Measurements from ENCODE around the gene TOP3B.

The TOP3B gene

DNA sequence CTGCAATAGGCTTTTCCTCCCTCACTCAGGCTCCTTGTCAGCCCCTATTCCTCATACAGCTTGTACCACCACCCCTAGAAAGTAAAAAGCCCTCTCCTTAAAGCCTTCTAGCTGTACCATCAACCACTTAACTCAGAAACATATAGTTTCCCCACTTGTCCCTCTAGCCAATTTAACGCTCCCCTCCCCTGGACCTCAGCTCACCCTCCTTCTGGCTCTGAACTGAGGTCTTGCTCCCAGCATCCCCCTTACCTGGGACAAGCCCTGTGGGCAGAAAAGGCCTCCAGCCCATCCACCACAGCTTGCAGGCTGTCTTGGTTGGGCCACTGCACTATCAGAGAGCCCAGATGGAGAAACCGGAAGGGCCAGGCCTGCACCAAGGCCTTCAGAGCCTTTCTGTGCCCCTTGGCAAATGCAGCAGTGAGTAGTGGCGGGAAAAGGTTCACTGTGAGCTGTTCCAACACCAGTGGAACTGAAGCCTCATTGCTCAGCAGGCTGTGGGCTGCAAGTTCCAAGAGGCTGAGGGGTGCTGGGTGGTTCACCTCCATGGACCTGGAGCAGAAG lies 12.4 kb upstream of the TOP3B start:
- Histone ChIP-seq H3K27ac (ENCODE audit: low read depth, low read length, severe bottlenecking) (no peak overlapping the region), H3K4me1 (ENCODE audit: control insufficient read depth, insufficient read depth, low read length, poor library complexity, severe bottlenecking) (no peaks in the 10 kb centered on the region), H3K9me3 (ENCODE audit: control insufficient read depth, low read length) (no peaks in the 10 kb centered on the region), H3K36me3 (ENCODE audit: control insufficient read depth, insufficient read depth, low read length) (no peaks in the 10 kb centered on the region), H3K4me3 (ENCODE audit: extremely low read depth, insufficient read depth, low read length, poor library complexity, severe bottlenecking) (no peak overlapping the region)
- WGBS, 2 experiments (ENCODE audit: insufficient coverage in 2 of 2) = 93 to 94% methylated on average over 3 of the region's 3 CpGs

DNA sequence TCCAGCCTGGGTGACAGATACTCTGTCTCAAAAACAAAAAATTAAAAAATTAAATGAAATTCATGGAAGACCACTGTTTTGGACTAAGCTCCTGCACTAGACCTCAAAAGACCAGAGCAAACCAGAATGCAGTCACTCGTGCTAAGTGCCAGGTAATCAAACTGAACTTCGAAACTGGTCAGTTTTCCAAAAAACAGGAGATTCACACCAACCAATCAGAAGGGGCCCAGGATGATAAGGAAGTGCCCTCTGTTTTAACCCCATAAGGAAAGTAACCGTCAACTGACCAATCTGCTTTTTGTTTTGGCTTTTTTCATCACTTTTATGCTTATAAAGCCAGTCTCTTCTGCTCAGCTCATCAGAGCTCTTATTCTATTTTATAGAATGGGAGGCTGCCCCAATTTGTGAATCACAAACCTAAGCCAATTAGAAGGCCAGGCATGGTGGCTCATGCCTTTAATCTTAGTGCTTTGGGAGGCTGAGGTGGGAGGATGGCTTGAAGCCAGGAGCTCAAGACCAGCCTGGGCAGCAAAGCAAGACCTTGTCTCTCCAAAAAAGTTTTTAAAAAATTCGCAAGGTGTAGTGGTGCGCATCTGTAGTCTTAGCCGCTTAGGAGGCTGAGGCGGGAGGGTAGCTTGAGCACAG lies 10.1 kb upstream of the TOP3B start:
- Histone ChIP-seq H3K4me1 (ENCODE audit: control insufficient read depth, insufficient read depth, low read length, poor library complexity, severe bottlenecking) (no peaks in the 10 kb centered on the region), H3K9me3 (ENCODE audit: control insufficient read depth, low read length) (no peaks in the 10 kb centered on the region), H3K4me3 (ENCODE audit: extremely low read depth, insufficient read depth, low read length, poor library complexity, severe bottlenecking) (no peak overlapping the region), H3K27ac (ENCODE audit: low read depth, low read length, severe bottlenecking) (no peak overlapping the region), H3K36me3 (ENCODE audit: control insufficient read depth, insufficient read depth, low read length) (no peaks in the 10 kb centered on the region)
- 85% methylated on average over 6 to 7 of the region's 7 CpGs for WGBS, 2 experiments (ENCODE audit: insufficient coverage in 2 of 2)

DNA sequence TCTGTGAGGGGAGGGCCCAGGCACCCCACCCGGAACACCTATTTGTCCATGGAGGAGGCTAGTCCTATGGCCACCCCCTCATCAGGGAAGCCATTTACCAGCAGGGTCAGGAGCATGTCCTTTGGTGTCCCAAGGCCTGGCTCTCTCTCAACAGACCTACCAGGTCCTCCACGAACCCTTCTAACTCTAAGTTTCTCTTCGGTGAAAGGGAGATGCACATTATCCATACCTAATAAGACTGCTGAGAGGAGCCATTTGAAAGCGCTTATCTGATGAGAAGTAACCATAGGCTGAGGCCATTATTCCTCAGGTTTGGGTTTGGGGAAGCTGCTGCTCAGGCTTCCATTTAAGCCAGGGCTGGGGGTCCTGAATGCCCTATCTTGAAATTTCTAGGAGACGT lies 9.2 kb upstream of the TOP3B start:
- H3K4me1 ChIP-seq (ENCODE audit: control insufficient read depth, insufficient read depth, low read length, poor library complexity, severe bottlenecking) = no peaks in the 10 kb centered on the region
- H3K36me3 ChIP-seq (ENCODE audit: control insufficient read depth, insufficient read depth, low read length) = no peaks in the 10 kb centered on the region
- H3K27ac ChIP-seq (ENCODE audit: low read depth, low read length, severe bottlenecking) = no peak overlapping the region
- WGBS, 2 experiments (ENCODE audit: insufficient coverage in 2 of 2) = 93 to 100% methylated on average over 1 to 3 of the region's 5 CpGs
- H3K4me3 ChIP-seq (ENCODE audit: extremely low read depth, insufficient read depth, low read length, poor library complexity, severe bottlenecking) = no peak overlapping the region
- H3K9me3 ChIP-seq (ENCODE audit: control insufficient read depth, low read length) = no peaks in the 10 kb centered on the region

DNA sequence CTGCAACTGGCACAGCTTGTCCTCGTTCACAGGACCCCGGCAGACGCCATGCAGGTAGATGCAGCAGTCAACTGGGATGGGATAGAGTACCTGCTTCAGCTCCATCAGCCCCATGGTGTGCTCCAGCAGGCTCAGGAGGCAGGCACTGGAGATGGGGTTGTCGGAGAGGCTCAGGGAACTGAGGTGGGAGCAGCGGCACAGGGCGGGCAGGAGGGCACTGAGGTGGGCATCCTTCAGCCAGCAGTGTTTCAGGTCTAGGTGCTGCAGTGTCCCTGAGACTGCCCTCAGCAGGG lies 8.7 kb upstream of the TOP3B start:
- Histone ChIP-seq H3K27ac (ENCODE audit: low read depth, low read length, severe bottlenecking) (no peak overlapping the region), H3K4me3 (ENCODE audit: extremely low read depth, insufficient read depth, low read length, poor library complexity, severe bottlenecking) (no peak overlapping the region), H3K9me3 (ENCODE audit: control insufficient read depth, low read length) (no peaks in the 10 kb centered on the region), H3K36me3 (ENCODE audit: control insufficient read depth, insufficient read depth, low read length) (no peaks in the 10 kb centered on the region), H3K4me1 (ENCODE audit: control insufficient read depth, insufficient read depth, low read length, poor library complexity, severe bottlenecking) (no peaks in the 10 kb centered on the region)
- WGBS, 2 experiments (ENCODE audit: insufficient coverage in 2 of 2) = 94 to 100% methylated on average over 3 to 6 of the region's 6 CpGs

DNA sequence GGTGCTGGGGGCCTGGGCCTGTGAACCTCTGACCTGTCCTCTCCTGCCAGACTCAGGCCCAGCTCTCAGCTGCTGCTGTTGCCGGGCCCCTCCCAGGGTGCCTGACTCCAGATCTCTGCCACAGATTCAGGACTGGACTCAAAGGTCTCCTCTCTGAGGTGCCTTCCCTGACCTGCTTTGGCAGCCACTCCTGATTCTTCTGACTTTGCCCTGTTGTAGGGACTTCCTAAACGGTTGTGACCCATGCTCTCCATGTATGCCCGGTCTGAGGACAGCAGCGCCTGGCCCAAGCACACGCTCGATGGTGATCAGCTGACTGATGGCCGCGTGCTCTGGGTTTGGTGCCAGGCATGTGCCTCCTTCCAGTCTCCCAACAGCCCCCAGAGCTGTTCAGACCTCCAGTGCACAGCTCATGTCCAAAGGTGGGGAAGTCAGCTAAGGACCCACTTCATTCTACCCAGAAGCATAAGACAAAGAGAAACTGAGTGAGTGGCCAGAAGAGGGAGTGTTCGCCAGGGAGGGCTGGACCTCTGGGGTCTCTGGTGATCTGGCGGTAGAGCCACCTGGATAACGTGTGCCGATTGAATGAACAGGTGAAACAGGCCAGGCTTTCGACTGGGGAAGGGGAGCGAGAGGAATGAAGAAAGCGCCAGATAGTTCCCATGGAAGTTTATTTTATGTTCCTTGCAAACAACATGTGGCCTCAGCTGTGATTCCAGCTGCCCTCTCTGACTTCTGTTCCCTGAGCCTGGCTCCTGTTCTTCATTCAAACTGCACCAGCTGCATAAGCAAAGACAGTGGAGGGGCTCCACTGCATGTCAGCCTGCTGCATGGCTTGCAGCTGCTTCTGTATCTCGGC lies 8.1 kb upstream of the TOP3B start:
- H3K4me3 ChIP-seq (ENCODE audit: extremely low read depth, insufficient read depth, low read length, poor library complexity, severe bottlenecking) = no peak overlapping the region
- H3K36me3 ChIP-seq (ENCODE audit: control insufficient read depth, insufficient read depth, low read length) = no peaks in the 10 kb centered on the region
- H3K27ac ChIP-seq (ENCODE audit: low read depth, low read length, severe bottlenecking) = no peak overlapping the region
- no peaks in the 10 kb centered on the region for H3K9me3 ChIP-seq (ENCODE audit: control insufficient read depth, low read length)
- no peaks in the 10 kb centered on the region for H3K4me1 ChIP-seq (ENCODE audit: control insufficient read depth, insufficient read depth, low read length, poor library complexity, severe bottlenecking)
- 88% methylated on average over 13 to 16 of the region's 16 CpGs for WGBS, 2 experiments (ENCODE audit: insufficient coverage in 2 of 2)

DNA sequence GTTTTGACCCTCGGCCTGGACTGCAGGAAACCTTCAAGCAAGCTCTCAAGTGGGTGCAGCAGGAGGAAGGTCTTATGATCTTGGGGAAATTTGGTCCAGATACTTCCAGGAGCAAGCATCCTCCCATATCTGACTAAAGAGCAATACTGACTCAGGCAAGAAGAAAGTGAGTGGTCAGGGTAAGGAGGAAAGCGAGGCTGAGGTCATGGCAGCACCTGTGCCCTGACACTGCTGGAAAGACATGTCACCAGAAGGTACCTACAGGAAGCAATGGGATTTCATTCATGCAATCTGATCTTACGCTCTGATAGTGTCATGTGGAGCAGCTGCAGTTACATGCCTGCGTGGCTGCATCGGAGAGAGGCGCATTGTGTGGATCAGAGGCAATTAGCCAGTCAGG lies 6.5 kb upstream of the TOP3B start:
- no peaks in the 10 kb centered on the region for H3K4me1 ChIP-seq (ENCODE audit: control insufficient read depth, insufficient read depth, low read length, poor library complexity, severe bottlenecking)
- H3K9me3 ChIP-seq (ENCODE audit: control insufficient read depth, low read length) = no peaks in the 10 kb centered on the region
- H3K36me3 ChIP-seq (ENCODE audit: control insufficient read depth, insufficient read depth, low read length) = no peaks in the 10 kb centered on the region
- no peak overlapping the region for H3K27ac ChIP-seq (ENCODE audit: low read depth, low read length, severe bottlenecking)
- H3K4me3 ChIP-seq (ENCODE audit: extremely low read depth, insufficient read depth, low read length, poor library complexity, severe bottlenecking) = no peak overlapping the region
- 85 to 91% methylated on average over 5 of the region's 6 CpGs for WGBS, 2 experiments (ENCODE audit: insufficient coverage in 2 of 2)

DNA sequence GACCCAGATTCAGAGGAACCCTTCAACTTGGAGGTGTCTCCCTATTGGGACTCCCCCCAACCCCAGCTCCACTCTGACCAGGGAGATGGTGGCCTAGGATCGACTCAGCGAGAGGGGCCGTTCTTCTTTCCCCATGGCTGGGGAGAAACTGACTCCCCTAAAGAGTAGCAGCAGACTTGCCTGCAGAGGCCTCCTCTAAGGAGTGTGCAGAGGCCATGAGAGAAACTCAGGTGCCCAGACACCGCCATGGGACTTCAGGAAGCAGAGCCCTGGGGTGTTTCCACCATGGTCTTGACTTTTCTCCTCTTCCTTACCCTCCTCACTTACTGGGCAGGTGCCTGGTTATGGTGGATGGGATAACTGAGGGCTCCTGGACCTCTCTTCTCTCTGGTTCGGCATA lies 2.6 kb upstream of the TOP3B start:
- H3K36me3 ChIP-seq (ENCODE audit: control insufficient read depth, insufficient read depth, low read length) = no peaks in the 10 kb centered on the region
- no peak overlapping the region for H3K27ac ChIP-seq (ENCODE audit: low read depth, low read length, severe bottlenecking)
- H3K4me1 ChIP-seq (ENCODE audit: control insufficient read depth, insufficient read depth, low read length, poor library complexity, severe bottlenecking) = peaks cover 2% of the 10 kb centered on the region
- WGBS, 2 experiments (ENCODE audit: insufficient coverage in 2 of 2) = 95 to 97% methylated on average over 3 to 4 of the region's 5 CpGs
- H3K4me3 ChIP-seq (ENCODE audit: extremely low read depth, insufficient read depth, low read length, poor library complexity, severe bottlenecking) = no peak overlapping the region
- H3K9me3 ChIP-seq (ENCODE audit: control insufficient read depth, low read length) = no peaks in the 10 kb centered on the region

DNA sequence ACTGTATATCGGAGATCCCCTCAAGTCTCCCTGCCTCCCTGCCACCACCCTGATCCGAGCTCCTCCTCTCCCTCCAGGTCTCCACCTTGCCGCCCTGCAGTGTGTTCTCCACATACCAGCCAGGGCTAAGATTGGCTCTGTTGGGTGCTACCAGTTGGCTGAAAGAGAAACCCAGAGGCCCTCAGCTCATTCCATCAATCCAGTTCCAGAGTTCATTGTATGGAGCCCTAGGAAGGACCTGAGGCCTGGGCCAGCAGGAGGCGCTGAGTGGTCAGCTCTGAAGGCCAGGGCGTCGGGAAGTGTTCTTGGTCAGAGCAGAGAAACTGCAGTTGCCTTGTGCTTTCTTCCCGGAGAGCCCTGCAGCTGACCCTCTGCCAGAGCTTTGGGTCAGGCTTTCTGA lies 2.2 kb upstream of the TOP3B start:
- Histone ChIP-seq H3K4me1 (ENCODE audit: control insufficient read depth, insufficient read depth, low read length, poor library complexity, severe bottlenecking) (peaks cover 2% of the 10 kb centered on the region), H3K36me3 (ENCODE audit: control insufficient read depth, insufficient read depth, low read length) (no peaks in the 10 kb centered on the region), H3K4me3 (ENCODE audit: extremely low read depth, insufficient read depth, low read length, poor library complexity, severe bottlenecking) (no peak overlapping the region), H3K9me3 (ENCODE audit: control insufficient read depth, low read length) (no peaks in the 10 kb centered on the region), H3K27ac (ENCODE audit: low read depth, low read length, severe bottlenecking) (no peak overlapping the region)
- 30 to 39% methylated on average over 6 to 7 of the region's 7 CpGs for whole genome bisulfite sequencing, 2 experiments (ENCODE audit: insufficient coverage in 2 of 2)

DNA sequence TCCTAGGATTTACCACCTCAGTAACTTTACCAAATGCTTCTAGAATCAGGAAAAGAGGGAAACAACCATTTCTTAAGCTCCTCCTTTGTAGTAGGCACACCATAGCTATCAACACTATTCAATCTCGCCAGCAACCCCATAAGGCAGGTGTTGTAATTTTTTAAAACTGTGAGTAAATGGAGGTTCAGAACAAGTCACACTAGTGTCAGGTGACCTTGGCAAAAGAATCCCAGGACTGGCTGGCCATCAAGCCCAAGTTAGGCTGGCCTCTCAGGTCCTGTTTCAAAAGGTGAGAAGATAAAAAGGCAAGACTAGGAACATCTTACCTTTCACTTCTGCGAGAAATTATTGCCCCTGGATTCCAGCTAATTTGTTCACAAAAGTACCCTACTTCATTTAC lies 713 bp downstream of the TOP3B start:
- no peak overlapping the region for H3K27ac ChIP-seq (ENCODE audit: low read depth, low read length, severe bottlenecking)
- H3K4me1 ChIP-seq (ENCODE audit: control insufficient read depth, insufficient read depth, low read length, poor library complexity, severe bottlenecking) = peaks cover 2% of the 10 kb centered on the region
- no peaks in the 10 kb centered on the region for H3K9me3 ChIP-seq (ENCODE audit: control insufficient read depth, low read length)
- H3K36me3 ChIP-seq (ENCODE audit: control insufficient read depth, insufficient read depth, low read length) = peaks cover 8% of the 10 kb centered on the region
- peak overlapping the region; percentile 100 for H3K4me3 ChIP-seq (ENCODE audit: extremely low read depth, insufficient read depth, low read length, poor library complexity, severe bottlenecking)
- 20% methylated on average over 1 of the region's 2 CpGs; no CpG with 5 or more reads in 1 of the 2 experiments for WGBS, 2 experiments (ENCODE audit: insufficient coverage in 2 of 2)

DNA sequence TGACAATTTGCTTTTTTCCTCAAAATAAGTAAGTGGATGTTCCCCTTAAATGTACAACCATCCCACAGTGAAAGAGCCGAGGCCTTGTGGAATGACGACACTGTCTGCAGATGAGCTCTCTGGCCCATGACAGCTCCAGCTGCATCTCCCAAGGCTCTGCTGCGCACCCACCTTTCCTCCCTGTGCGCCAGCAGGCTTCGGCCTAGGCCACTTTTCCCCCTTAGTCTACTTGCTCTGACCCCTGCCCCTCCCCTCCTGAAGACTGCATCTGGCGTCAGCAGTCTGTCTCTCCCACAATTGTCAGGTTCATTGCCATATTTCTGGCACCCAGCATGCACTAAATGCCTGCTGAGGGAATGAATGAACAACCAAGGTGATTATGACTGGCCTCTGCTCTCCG lies 2.0 kb downstream of the TOP3B start:
- Histone ChIP-seq H3K36me3 (ENCODE audit: control insufficient read depth, insufficient read depth, low read length) (peaks cover 16% of the 10 kb centered on the region), H3K27ac (ENCODE audit: low read depth, low read length, severe bottlenecking) (no peak overlapping the region), H3K9me3 (ENCODE audit: control insufficient read depth, low read length) (no peaks in the 10 kb centered on the region), H3K4me3 (ENCODE audit: extremely low read depth, insufficient read depth, low read length, poor library complexity, severe bottlenecking) (no peak overlapping the region), H3K4me1 (ENCODE audit: control insufficient read depth, insufficient read depth, low read length, poor library complexity, severe bottlenecking) (peaks cover 2% of the 10 kb centered on the region)
- WGBS, 2 experiments (ENCODE audit: insufficient coverage in 2 of 2) = 96 to 97% methylated on average over 5 to 6 of the region's 7 CpGs
